DLD1 (cell line): ENCODE data around the gene SLC15A1.

Experiments
- in situ Hi-C: cut with HindIII; loops from 2 replicates; pipeline ENCODE4 v1.10.0; 2017; ENCODE audit warnings: low sequenced_read_pairs

Gene SLC15A1

DNA sequence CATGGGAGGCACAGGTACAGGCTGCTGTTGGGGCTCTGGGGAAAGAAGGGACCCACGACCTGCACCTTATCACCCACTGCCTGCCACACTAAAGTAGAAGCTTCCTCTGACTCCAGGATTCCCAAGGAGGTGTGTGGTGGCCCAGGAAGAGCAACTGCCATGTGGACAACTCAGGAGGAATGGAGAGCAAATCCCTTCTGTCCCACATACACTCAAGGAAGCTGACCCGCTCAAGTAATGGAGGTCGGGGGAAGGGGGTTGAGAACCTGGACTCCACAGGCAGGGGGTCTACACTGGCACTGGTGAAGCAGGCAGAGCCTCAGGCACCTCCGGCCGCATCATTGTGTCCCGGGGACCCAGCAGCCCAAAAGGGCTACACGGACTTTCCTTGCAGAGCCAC, 29.4 kb upstream of the SLC15A1 start:
- in situ Hi-C loops, result no loop called here

DNA sequence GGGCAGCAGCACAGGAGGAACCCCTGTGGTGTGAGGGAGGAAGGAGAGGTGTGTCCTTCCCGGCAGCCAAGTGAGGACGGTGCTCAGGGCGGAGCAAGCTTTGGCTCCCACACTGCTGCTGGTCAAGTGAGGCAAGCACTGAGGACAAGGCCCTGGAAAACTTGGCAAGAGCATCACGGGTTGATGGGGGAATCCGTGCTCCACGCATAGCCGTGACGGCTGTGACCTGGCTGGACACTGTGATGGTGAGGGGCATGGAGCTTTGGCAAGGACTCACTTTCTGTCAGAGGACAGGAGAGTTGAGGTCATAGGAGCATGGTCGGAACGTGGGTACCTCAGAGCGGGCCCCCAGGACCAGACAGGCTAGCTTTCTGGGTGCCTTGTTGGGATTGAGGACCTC, 29.0 kb upstream of the SLC15A1 start:
- in situ Hi-C loops, result no loop called here

DNA sequence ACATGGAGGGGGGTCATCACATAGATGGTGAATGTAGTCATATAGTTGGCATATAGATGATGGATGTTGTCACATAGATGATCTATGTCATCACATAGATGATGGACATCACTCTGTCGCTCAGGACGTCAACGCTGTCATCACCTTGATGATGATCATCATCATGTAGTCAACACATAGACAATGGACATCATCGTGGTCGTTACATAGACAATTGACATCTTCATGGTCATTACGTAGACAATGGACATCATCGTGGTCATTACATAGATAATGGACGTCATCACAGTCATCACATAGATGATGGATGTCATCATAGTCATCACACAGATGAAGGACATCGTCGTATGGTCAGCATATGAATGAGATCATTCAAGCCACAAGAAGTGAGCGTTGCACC, 28.6 kb upstream of the SLC15A1 start:
- in situ Hi-C loops, result no loop called here

DNA sequence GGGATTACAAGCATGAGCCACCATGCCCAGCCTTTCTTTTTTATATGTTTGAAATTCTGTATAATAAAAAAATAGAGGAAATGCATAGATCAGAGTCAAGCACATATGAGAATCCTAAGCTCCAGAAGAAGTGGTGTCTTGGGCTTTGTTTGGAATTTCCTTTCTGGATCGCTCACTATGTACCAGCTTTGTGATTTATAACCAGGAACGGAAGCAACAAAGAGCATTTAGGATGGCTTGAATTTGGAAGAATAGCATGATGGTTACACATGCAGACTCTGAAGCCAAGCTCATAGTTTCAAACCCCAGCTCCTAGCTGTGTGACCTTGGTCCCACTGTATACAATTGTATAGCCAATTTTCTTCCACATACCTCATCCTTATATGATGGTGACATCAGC, 28.0 kb upstream of the SLC15A1 start:
- in situ Hi-C loops, result no loop called here

DNA sequence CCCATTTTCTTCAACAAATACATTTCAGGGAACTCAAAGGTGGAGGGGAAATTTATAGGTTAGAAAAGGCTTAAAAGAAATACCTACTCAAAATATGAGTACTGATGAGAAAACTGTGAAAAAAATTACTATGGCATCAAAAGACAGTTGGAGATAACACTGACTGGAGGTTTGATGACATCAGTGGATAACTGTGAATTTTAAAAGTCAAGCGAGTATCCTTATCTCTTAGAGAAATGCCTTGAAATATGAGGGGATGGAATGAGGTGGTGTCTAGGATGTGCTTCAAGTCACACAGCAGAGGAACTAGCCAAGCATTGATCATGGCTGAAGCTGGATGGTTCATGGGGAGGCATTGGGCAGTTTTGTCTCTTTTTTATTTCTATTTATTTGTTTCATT, 27.2 kb upstream of the SLC15A1 start:
- in situ Hi-C loops, result no loop called here

DNA sequence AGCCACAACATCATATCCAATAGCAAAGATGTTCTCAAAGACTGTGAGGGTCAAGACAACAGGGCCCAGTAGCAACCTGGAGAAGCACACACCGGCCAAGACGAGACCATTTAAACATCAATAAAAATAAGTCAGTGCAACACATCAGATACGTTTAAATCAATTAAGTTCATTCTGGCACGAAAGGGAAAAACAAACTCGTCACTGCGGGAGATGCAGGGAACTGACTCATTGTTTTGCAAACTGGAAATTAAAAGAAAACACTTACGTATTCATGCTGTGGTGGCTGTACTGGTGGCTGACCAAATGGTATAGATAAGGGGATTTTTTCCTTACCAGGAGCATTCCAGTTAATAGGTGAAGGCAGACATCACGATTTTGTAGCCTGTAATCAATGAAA, 26.3 kb upstream of the SLC15A1 start:
- in situ Hi-C loops, result no loop called here

DNA sequence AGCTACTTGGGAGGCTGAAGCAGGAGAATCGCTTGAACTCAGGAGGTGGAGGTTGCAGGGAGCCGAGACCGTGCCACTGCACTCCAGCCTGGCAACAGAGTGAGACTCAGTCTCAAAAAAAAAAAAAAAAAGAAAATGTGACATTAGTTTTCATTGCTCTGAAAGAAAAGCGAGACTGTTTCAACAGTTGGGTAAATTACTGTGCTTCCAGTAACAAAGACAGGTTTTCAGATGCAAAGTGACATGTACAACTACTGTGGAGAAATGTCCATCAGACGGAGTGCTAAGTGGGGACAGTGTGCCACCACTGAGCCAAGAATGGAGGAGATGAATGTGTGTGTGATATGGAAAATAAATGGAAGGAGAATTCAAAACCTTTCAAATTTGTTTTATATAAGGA, 24.2 kb upstream of the SLC15A1 start:
- in situ Hi-C loops, result no loop called here

DNA sequence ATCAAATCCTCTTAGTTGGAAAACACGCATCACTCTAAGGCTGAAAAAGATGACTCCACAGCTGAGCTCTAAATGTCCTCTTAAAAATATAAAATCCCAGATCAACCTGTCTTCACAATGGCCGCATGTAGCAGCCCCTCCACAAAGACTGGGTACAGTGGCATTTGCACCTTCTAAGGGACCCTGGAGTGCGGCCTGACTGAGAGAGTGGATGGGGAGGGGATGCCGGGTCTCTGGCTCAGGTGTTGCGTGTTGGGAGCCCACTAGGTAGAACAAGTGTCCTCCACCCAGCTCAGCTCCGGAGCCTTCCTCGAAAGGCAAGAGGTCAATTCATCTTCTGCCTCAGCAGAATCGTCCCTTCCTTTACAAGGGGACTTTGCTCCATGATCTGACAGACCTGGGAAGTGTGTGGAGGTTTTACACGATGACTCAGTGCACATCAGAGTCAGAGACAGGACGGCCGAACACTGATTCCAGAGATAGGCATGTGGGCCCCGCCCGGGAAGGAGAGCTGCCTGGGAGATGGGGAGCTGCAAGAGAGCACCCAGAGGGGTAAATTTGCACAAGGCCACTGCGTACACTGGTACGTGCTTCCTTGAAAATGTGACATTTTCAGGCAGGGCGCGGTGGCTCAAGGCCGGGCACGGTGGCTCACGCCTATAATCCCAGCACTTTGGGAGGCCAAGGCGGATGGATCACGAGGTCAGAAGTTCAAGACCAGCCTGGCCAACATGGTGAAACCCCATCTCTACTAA, 23.5 kb upstream of the SLC15A1 start:
- in situ Hi-C loops, result no loop called here

DNA sequence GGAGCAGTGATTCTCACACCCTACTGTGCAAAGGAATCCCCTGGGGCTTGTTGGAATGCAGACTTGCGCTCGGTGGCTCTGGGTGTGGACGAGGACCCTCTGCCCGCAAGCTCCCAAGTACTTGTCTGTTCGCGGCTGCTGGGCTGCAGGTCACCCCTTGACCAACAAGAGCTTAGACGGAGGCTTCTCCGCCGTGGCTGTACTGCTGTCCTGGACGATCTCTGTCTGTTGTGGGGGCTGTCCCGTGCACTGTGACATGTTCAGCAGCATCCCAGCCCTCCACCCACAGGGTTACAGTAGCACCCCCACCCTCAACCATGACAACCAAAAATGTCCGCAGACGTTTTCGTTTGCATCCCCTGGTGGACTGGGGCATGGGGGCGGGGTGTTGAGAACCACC, 22.9 kb upstream of the SLC15A1 start:
- in situ Hi-C loops, result no loop called here

DNA sequence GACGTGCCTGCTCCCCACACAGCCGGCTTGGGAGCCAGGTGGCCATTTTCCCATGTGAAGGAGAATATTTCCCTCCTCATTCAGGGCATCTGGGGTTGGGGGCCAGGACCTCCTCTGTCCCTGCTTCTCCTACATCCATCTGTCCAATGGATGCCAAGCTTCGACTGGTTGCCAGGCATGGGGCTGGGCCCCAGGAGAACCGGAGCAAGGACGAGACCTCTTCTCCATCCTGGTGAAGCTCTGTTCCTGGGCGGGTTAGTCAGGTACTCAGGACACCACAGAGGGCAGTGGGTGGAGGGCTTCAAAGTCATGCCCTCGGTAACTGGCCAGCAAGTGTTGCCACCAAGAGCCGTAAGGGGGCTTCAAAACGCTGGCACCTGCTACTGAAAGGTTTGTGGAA, 22.3 kb upstream of the SLC15A1 start:
- in situ Hi-C loops, result no loop called here

DNA sequence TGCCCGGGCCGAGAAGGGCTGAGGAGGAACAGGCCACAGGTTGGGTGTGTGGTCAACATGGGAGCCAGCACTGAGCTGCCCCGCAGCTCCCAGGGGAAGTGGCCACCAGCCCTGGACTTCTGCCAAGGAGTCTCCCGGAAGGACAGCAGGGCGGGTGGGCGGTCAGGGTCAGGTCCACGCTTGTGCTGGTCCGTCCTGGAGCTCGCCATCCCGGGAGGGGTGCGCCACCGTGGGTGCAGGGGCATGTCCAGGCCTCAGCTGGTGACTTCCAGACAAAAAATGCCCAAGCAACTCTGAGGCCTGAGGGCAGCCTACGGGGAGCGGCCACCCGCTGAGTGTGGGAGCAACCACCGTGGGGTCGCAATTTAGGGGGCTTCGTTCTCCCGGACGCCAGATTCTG, 21.4 kb upstream of the SLC15A1 start:
- in situ Hi-C loops, result no loop called here

DNA sequence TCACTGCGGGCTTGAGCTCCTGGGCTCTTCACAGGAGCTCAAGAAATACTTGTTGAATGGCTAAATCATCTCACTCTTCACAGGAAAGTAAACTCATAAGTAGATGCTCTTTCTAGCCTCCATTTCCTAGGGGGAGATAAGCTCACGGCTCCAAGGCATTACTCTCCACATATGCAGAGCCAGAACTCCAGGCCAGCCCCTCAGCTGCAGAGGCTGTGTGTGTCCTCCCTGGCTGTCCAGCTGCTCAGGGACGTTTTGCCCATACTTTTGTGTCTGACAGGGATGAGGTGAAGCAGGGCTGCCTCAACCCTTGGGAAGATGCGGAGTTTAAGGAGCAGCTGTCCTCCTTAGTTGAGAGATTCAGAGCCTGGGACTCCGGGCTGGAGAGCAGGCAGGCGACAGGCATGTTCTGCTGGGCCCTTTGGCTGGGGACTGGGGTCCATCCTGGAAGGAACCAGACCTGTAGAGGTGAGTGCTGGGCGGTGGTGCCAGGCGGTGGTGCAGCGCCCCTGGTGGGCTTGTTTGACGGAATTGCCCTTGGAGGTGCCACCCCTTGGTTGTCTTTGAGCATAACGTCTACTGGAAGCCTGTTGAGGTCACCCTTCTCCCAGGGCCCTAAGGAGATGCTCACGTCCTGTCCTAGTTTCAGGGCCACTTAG, 20.5 kb upstream of the SLC15A1 start:
- in situ Hi-C loops, result no loop called here

DNA sequence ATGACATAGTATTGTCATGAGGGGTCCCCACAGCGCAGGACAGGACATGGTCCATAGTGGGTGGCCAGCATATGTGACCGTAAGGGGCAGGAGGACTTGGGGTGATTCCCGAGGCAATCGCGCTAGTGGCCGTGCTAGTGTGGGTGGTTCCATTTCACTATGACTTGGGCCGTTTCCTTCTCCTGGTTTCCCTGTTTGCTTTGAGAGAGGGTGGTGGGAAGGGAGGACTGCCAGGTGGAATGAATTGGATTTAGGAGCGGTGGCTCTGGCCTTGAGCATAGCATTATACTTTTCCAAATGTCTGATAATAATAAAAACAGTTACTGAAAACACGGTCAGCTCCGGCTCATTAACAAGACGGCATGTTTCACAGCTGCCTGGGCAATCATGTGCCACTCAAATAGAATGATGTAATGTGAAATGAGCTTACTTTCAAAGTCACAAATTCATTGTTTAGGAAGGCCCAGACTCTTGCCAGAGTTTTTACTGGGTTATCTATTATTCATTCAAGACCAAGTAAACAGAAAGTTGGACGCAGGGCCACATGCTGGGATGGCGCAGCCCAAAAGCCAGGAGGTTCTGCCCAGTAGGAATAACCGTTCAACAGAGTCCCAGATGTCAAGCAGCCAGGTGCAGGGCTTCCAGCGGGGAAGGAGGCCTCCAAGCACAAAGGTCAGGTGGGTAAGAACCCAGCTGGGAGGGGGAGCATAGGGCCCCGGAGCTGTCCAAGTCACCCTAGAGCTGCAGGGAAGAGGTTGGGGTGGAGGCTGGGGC, 19.6 kb upstream of the SLC15A1 start:
- in situ Hi-C loops, result no loop called here

DNA sequence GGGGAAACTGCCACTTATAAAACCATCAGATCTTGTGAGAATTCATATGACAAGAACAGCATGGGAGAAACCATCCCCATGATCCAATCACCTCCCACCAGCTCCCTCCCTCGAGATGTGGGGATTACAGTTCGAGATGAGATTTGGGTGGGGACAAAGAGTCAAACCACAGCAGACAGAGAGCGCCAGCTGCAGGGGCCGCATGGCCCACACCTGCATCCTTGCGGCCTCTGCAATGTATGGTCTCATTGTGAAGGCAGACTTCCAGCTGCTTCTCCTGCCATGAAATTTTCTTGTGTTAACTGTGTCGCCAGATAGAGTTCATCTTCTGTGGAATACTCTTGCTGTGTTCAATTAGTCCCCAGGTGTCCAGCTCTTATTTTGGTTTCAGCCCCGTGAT, 17.3 kb upstream of the SLC15A1 start:
- in situ Hi-C loops, result no loop called here

DNA sequence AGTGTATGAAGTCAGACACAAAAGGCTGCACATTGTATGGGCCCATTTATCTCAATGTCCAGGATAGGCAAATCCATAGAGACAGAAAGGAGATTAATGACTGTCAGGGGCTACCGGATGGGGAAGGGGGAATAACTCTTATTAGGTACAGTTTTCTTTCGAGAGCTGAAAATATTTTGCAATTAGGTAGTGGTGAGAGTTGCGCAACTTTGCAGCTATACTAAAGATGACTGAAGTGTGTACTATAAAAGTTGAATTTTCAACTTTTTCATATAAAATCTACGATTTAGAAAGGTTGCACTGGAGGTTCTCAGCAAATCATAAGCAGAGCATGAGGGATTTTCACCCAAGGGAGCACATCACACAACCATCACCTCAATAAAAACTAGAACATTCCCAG, 16.1 kb upstream of the SLC15A1 start:
- in situ Hi-C loops, result no loop called here

DNA sequence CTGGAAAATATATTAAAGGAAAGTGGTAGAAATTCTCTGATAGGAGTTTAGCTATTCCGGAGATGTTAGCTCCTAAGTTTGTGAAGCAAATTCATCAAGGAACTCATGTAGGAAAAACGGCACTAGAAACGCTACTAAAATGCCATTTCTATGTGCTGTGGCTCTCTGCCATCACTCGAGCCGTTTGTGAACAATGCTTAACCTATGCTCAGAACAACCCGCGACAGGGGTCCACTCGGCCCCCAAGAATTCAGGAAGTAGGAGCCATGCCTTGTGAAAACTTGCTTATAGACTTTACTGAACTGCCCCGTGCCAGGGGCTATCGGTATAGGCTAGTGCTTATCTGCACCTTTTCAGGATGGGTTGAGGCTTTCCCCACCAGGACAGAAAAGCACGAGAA, 14.2 kb upstream of the SLC15A1 start:
- in situ Hi-C loops, result no loop called here

DNA sequence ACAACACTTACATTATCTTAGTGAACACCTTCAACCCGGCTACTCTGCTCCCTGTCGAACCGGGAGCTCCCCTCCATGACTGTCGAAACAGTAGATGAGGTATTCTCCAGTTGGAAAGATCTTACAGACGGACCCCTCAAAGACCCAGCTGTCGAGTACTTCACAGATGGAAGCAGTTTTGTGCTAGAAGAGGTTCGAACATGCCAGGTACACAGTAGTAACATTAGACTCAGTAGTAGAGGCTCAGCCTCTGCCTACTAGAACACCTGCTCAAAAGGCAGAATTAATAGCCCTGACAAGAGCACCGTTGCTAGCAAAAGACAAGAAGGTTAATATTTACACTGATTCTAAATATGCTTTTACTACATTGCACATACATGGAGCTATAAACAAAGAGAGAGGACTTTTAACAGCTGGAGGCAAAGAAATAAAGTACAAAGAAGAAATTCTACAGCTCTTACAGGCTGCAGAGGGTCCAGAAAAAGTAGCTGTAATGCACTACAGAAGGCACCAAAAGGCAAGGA, 13.6 kb upstream of the SLC15A1 start:
- in situ Hi-C loops, result no loop called here

DNA sequence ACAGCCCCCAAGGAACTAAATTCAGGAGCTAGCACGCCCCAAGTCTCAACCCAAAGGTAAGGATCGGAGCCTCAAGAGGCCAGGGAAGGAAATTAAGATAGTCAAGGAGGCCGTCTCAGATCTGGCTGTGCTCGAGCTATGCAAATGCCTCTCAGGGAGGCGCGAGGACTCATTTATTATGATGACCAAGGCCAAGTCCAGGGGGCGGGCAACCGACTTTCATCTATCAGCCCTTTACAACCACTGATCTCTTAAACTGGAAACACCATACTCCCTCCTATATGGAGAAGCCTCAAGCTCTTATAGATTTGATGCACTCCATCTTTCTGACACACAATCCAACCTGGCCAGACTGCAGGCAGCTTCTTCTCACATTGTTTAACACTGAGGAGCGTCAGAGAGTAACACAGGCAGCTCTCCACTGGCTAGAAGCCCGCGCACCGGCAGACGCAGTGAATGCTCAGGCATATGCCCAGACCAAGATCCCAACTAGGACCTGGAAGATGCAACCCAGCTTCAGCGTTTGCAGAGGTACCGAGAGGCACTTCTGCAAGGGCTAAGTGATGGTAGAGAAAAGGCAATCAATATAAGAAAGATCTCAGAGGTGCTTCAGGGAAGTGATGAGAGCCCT, 9.6 kb upstream of the SLC15A1 start:
- in situ Hi-C loops, result no loop called here

DNA sequence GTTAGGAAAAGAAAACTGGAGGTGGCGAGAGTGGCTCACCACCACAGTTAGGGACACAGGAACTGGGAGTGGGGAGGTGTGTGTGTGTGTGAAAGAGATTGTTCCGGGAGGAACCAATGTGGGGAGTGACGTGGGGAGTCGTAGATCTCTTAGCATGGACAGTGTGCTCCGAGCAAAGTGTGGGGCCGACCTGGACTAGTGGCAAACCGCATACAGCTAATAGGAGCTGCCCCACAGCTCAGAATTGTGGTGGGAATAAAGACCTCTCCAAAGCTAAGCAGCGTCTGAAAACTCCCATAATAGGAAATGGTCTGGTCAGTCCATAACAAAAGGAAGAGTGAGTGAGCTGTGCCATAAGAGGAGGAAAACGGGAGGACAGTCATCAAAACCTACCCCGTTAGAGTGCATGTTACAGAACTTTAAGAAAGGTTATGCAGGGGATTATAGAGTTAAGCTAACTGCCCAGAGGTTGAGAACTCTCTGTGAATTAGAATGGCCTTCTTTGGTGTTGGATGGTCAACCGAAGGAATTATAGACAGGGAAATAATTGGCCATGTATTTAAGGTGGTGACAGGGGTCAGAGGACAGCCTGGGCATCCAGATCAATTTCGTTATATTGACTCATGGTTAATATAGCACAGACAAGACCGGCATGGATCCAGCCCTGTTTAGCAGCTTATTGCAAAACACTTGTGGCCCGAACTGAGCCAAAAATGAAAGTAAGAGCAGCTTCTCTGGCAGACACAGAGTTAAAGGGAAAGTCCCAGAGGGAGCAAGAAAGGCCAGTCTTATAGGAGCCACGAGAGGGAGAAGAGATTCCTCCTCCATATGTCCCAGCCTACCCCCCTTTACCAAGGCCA, 8.9 kb upstream of the SLC15A1 start:
- in situ Hi-C loops, result no loop called here

DNA sequence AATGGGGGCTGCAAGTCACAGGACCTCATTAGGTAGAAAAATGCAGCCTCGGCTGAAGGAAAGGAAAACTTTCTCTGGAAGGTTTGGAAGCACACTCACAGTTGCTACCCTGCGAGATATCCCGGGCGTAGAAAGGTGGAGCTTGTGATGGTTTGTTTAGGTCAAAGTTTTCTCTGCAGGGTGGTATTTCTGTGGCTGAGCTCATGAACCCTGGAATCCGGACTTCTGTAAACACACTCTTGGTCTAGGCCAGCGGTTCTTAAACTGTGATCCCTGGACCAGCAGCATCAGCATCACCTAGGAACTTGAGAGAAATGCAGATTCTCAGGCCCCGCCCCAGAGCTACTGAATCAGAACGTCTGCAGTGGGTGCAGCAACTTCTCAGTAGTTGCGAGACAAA, 3.3 kb upstream of the SLC15A1 start:
- in situ Hi-C loops, result no loop called here
